ENCODE results near the gene XIRP1. TPM values are rescaled to one million over a fixed set of nuclear protein-coding genes. Genes with fewer than 3 reads are reported as not detected.
A peak's percentile ranks its signal among the peaks of the same experiment; 100 is the strongest.

Gene XIRP1
- total RNA-seq, 1 donor from 2014 or later = not detected

- intact Hi-C loops (cut with DNase I) = no loop called here
- DNase-seq = no peak
- peaks cover 79% of the 10 kb centered on the region for H3K4me1 ChIP-seq
- ATAC-seq = no peak
- no peak overlapping the region for H3K4me3 ChIP-seq
- no peak overlapping the region for H3K27ac ChIP-seq
- TF ChIP-seq CTCF (IDR thresholded peaks at IDR 0.05) = no peak
- peaks cover 60% of the 10 kb centered on the region for H3K36me3 ChIP-seq
- no peaks in the 10 kb centered on the region for H3K9me3 ChIP-seq
- H3K27me3 ChIP-seq = no peaks in the 10 kb centered on the region
These were observed 47.5 kb downstream of the XIRP1 start for GRCh38 chr3:39144748-39145380.

- H3K4me3 ChIP-seq = no peak overlapping the region
- TF ChIP-seq CTCF (IDR thresholded peaks at IDR 0.05) = no peak
- ATAC-seq = no peak
- intact Hi-C loops (cut with DNase I) = no loop called here
- no peaks in the 10 kb centered on the region for H3K27me3 ChIP-seq
- peaks cover 73% of the 10 kb centered on the region for H3K4me1 ChIP-seq
- H3K9me3 ChIP-seq = no peaks in the 10 kb centered on the region
- no peak for DNase-seq
- peaks cover 60% of the 10 kb centered on the region for H3K36me3 ChIP-seq
- no peak overlapping the region for H3K27ac ChIP-seq
These were observed 48.2 kb downstream of the XIRP1 start for GRCh38 chr3:39144095-39144747.

GRCh38 chr3:39143051-39143885, 49.1 kb downstream of the XIRP1 start:
- Histone ChIP-seq H3K27ac (peak overlapping the region; percentile 52), H3K27me3 (no peaks in the 10 kb centered on the region), H3K36me3 (peaks cover 60% of the 10 kb centered on the region), H3K9me3 (no peaks in the 10 kb centered on the region), H3K4me3 (no peak overlapping the region), H3K4me1 (peaks cover 63% of the 10 kb centered on the region)
- no peak for ATAC-seq
- no peak for DNase-seq
- TF ChIP-seq CTCF (IDR thresholded peaks at IDR 0.05) = no peak
- intact Hi-C loops (cut with DNase I) = no loop called here

- Histone ChIP-seq H3K36me3 (peaks cover 60% of the 10 kb centered on the region), H3K4me1 (peaks cover 52% of the 10 kb centered on the region), H3K27me3 (no peaks in the 10 kb centered on the region), H3K4me3 (no peak overlapping the region), H3K27ac (peak overlapping the region; percentile 52), H3K9me3 (no peaks in the 10 kb centered on the region)
- ATAC-seq (peak; percentile 21), DNase-seq (no peak)
- intact Hi-C loops (cut with DNase I) = no loop called here
- no peak for TF ChIP-seq CTCF (IDR thresholded peaks at IDR 0.05)
These were observed 50.3 kb downstream of the XIRP1 start for GRCh38 chr3:39142067-39142466.

- peaks cover 59% of the 10 kb centered on the region for H3K36me3 ChIP-seq
- ATAC-seq (peak; percentile 79), DNase-seq (peak; percentile 91)
- H3K27me3 ChIP-seq = no peaks in the 10 kb centered on the region
- no peaks in the 10 kb centered on the region for H3K9me3 ChIP-seq
- H3K27ac ChIP-seq = peak overlapping the region; percentile 52
- no peak overlapping the region for H3K4me3 ChIP-seq
- TF ChIP-seq CTCF (IDR thresholded peaks at IDR 0.05) = no peak
- intact Hi-C loops (cut with DNase I) = no loop called here
- H3K4me1 ChIP-seq = peaks cover 53% of the 10 kb centered on the region
These were observed 51.0 kb downstream of the XIRP1 start for GRCh38 chr3:39141171-39141995.

All from upper lobe of right lung (tissue), 1 donor.